Left lobe of liver (tissue), 2 donors: Measurements from ENCODE around the gene PSTK. TPM values are rescaled to one million over a fixed set of nuclear protein-coding genes. Genes with fewer than 3 reads are reported as not detected.

Experiments
- ATAC-seq: fragments of 200-7000 bp; cut with Tn5 transposase; one replicate; pipeline ENCODE4 v1.9.1; 2020; ENCODE audit warnings: mild to moderate bottlenecking, moderate library complexity
- DNase-seq: peaks from one replicate; pipeline ENCODE4 v3.0.0-alpha.2; 2020; ENCODE audit warnings: low spot score
- total RNA-seq: library from RNA; stranded (reverse); gene quantifications from one replicate; pipeline ENCODE4 v1.2.1, GENCODE V29; 2021
- donor health status: DM: no; HTN: no; CAD: no; lungs with moderate emphysema.
- donor health status: DM: no; HTN: yes; CAD: no.

PSTK gene
- total RNA-seq, 1 donor from 2014 or later: 4.5 TPM

- ATAC-seq: no peak
These were observed 10.1 kb downstream of the PSTK start for GRCh38 chr10:122990278-122990677.

GRCh38 chr10:122992031-122992585, 11.9 kb downstream of the PSTK start:
- DNase-seq: no peak

More at GRCh38 chr10:122990278-122990677, 10.1 kb downstream of the PSTK start:
- no peak for DNase-seq

GRCh38 chr10:122993797-122994336, 13.7 kb downstream of the PSTK start:
- ATAC-seq: no peak
- DNase-seq: no peak

More at GRCh38 chr10:122992031-122992585, 11.9 kb downstream of the PSTK start:
- no peak for ATAC-seq

- ATAC-seq: no peak
- no peak for DNase-seq
These were observed 15.7 kb downstream of the PSTK start for GRCh38 chr10:122995936-122996335.

- no peak for DNase-seq
- no peak for ATAC-seq
These were observed 17.7 kb downstream of the PSTK start for GRCh38 chr10:122997864-122998263.

GRCh38 chr10:122998360-122998917, 18.2 kb downstream of the PSTK start:
- ATAC-seq: peak; percentile 55

GRCh38 chr10:122998934-122999333, 18.7 kb downstream of the PSTK start:
- peak; percentile 42 for ATAC-seq
- DNase-seq: no peak

More at GRCh38 chr10:122998360-122998917, 18.2 kb downstream of the PSTK start:
- DNase-seq: no peak

GRCh38 chr10:122999347-122999746, 19.1 kb downstream of the PSTK start:
- ATAC-seq: peak; percentile 92

GRCh38 chr10:123000155-123000554, 20.0 kb downstream of the PSTK start:
- DNase-seq: no peak
- no peak for ATAC-seq

More at GRCh38 chr10:122999347-122999746, 19.1 kb downstream of the PSTK start:
- no peak for DNase-seq

- ATAC-seq: no peak
- DNase-seq: no peak
These were observed 21.2 kb downstream of the PSTK start for GRCh38 chr10:123001370-123001769.

- DNase-seq: no peak
These were observed 24.1 kb downstream of the PSTK start for GRCh38 chr10:123004298-123004697.

GRCh38 chr10:123007558-123008354, 27.6 kb downstream of the PSTK start:
- DNase-seq (peak; percentile 58), ATAC-seq (peak; percentile 61)

More at GRCh38 chr10:123004298-123004697, 24.1 kb downstream of the PSTK start:
- ATAC-seq: no peak

- ATAC-seq: peak; percentile 93
- DNase-seq: peak; percentile 94
These were observed 28.3 kb downstream of the PSTK start, which contains the start of the genes ACADSB and IKZF5 for GRCh38 chr10:123008355-123009104. Gene ACADSB (plus strand): TSS chr10:123009006. CDS start chr10:123009030, 24 bp downstream. Gene IKZF5 (minus strand): TSS chr10:123008795. CDS start chr10:122998625, 10,170 bp downstream.

- ATAC-seq (peak; percentile 18), DNase-seq (peak; percentile 48)
These were observed 29.1 kb downstream of the PSTK start for GRCh38 chr10:123009105-123009820.

- peak; percentile 49 for DNase-seq
- ATAC-seq: no peak
These were observed 31.8 kb downstream of the PSTK start for GRCh38 chr10:123011987-123012386.

- no peak for ATAC-seq
- no peak for DNase-seq
These were observed 33.5 kb downstream of the PSTK start for GRCh38 chr10:123013456-123014419.

- ATAC-seq: no peak
- DNase-seq: no peak
These were observed 34.6 kb downstream of the PSTK start for GRCh38 chr10:123014772-123015171.

GRCh38 chr10:123016228-123016627, 36.0 kb downstream of the PSTK start:
- ATAC-seq: no peak
- no peak for DNase-seq
